GM21529 (cell line): ENCODE measurements around the gene LRIT3.
A peak's percentile ranks its signal among the peaks of the same experiment; 100 is the strongest.

Source experiments
- ATAC-seq: cut with Tn5 transposase; IDR thresholded peaks from one replicate; pipeline ENCODE4 v1.9.1; 2021; ENCODE audit not compliant: unreplicated experiment

LRIT3 gene, protein sequence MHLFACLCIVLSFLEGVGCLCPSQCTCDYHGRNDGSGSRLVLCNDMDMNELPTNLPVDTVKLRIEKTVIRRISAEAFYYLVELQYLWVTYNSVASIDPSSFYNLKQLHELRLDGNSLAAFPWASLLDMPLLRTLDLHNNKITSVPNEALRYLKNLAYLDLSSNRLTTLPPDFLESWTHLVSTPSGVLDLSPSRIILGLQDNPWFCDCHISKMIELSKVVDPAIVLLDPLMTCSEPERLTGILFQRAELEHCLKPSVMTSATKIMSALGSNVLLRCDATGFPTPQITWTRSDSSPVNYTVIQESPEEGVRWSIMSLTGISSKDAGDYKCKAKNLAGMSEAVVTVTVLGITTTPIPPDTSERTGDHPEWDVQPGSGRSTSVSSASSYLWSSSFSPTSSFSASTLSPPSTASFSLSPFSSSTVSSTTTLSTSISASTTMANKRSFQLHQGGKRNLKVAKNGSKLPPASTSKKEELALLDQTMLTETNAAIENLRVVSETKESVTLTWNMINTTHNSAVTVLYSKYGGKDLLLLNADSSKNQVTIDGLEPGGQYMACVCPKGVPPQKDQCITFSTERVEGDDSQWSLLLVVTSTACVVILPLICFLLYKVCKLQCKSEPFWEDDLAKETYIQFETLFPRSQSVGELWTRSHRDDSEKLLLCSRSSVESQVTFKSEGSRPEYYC

GRCh38 chr4:109847896-109848442 is at the start of gene LRIT3:
TSS of gene LRIT3 (plus strand) at chr4:109848107. CDS start at chr4:109848202, 95 bp downstream.
- no peak for ATAC-seq

DNA sequence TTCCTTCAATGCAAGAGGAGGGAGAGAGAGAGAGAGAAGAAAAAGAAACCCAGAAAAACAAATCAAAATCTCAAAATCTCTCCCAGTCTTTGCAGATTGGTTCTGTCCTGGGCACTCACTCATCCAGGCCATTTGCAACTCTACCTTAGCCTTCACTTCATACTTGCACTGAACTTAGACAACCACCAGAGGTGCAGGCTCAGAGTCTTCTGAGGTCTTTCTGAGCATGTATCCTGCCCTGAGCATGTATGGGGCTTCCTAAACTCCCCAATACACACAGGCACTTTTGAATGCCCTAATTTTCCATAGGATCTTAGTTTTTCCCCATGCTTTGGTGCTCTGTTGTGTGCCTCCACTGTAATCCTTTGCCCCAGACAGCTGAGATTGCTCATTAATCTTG is 49.0 kb upstream of the LRIT3 start:
- no peak for ATAC-seq

- ATAC-seq = no peak
Measured at GRCh38 chr4:109801099-109801789, 46.7 kb upstream of the LRIT3 start.

DNA sequence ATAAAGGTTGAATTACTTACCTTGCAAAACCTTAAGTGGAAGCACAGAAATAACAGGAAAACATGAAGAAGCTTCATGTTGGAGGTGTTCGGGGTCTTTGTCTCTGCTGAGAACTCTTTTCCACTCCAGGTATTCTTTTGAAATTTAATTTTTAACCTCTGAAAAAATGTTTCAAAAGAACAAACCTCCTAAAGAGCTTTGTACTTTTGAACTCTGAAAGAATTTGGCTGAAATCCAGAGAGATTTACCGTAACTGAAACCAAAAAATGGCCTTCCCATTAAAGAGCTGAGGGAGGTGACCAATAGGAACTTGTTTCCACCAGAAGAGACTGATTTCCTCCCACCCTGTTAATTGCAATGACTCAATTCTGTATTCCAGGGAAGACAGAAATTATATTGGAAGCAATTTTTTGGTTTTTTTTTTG is 46.0 kb upstream of the LRIT3 start, which contains the start of gene CFI:
CFI (minus strand) TSS at position 105 of the 425 bp plus-strand sequence; CDS start at position 77, 28 bp downstream.
- no peak for ATAC-seq

DNA sequence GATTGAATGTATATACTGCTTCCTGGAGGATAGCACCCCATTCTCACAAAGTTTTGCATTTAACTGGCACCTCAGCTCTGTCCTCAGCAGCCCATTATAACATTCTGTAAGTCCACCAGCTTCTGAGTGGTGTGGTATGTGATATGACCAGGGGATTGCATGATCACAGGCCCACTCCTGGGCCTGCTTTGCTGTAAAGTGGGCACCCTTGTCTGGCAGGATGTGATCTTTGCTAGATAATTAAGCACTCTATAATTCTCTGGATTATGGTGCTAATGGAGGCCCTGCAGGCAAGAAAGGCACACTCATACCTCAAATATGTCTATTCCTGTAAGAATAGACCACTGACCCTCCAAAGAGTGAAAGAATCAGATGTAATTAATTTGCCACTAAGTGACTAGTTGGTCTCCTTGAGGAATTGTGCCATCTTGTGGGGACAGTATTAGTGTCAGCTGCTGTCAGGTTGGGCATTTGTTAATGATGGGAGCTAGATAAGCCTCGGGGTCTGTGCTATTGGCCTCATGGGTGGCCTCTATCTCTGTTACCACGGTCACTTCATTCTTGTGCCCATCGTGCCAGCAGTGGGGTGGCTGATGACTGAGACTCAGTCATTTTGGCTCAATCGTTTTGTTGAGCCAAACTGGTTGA is 43.9 kb upstream of the LRIT3 start:
- ATAC-seq = peak; percentile 68

DNA sequence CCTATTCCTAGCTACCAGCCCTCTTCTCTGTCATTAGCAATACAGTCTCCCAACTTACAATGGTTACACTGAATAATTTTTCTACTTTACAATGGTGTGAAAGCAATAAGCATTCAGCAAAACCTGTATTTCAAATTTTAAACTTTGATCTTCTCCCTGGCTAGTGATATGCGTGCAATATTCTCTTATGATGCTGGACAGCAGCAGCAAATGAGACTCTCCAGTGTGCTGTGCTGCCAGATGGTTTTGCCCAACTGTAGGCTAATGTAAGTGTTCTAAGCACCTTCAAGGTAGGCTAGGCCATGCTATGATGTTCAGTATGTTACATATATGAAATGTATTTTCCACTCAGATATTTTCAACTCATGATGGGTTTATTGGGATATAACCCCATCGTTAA is 38.3 kb upstream of the LRIT3 start:
- ATAC-seq = no peak

GRCh38 chr4:109810552-109811387 is 37.1 kb upstream of the LRIT3 start:
- no peak for ATAC-seq

GRCh38 chr4:109811707-109812106 is 36.2 kb upstream of the LRIT3 start:
- no peak for ATAC-seq

- ATAC-seq = peak; percentile 99
Measured at GRCh38 chr4:109815151-109816081, 32.5 kb upstream of the LRIT3 start, which contains the start of gene GAR1. TSS of gene GAR1 (plus strand) at chr4:109815762. CDS start at chr4:109816165, 403 bp downstream.

DNA sequence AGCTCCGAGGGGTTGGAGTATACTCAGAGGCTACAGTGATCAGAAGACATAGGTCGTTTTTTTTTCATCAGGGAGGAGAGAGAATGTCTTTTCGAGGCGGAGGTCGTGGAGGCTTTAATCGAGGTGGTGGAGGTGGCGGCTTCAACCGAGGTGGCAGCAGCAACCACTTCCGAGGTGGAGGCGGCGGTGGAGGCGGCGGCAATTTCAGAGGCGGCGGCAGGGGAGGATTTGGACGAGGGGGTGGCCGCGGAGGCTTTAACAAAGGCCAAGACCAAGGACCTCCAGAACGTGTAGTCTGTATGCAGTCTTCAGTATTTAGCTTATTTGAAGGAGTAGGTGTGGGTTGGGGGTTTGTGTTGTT is 31.8 kb upstream of the LRIT3 start:
- no peak for ATAC-seq

GRCh38 chr4:109816894-109817293 is 31.0 kb upstream of the LRIT3 start:
- no peak for ATAC-seq

DNA sequence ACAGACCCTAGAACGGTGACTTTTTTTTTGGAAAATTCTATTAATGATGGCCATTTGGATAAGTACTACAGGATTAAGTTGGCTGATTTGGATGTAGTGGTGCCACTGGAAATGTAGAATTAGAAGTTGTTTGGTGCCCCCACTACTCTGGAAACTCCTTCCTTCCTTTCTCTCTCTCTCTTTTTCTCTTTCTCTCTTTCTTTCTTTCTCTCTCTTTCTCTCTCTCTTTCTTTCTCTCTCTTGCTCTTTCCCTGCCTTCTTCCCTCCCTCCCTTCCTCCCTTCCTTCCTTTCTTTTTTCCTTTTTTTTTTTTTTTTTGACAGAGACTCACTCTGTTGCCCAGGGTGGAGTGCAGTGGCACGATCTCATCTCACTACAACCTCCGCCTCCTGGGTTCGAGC is 29.6 kb upstream of the LRIT3 start:
- no peak for ATAC-seq

DNA sequence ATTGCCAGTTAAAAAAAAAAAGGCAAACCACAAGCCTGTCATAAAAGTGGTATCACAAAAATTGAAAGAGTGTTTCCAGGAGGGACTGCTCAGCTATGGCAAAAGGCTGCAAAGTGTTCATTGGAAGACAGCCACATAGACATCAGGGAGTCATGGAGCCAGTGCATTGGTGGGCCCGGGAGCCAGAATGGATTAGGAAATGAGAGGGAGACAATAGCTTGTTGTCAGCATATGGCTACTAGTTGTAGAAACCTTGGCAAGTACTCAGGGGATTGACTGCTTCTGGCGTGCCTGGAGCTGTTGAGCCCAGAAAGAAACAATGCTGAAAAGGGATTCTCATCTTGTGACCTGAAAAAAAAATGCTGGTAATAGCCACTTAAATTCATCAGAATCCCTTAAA is 27.3 kb upstream of the LRIT3 start:
- no peak for ATAC-seq

DNA sequence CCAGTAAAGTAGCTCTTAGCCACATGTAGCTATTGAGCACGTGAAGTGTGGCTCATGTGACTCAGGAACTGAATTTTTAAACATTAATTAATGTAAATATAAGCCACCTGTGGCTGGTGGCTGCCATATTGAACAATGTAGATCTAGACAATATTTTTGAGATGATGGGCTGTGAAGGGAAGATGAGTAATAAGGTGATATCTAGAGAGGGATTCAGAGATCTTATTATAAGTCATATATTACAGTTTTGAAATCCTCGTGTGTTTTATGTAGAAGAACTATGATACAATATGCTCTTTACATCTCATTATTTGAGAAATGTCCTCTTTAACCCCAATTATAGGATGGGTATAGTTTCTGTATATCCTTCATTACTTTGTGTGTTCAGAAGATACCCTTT is 26.7 kb upstream of the LRIT3 start:
- ATAC-seq = no peak

- peak; percentile 56 for ATAC-seq
Measured at GRCh38 chr4:109826719-109827118, 21.2 kb upstream of the LRIT3 start.

DNA sequence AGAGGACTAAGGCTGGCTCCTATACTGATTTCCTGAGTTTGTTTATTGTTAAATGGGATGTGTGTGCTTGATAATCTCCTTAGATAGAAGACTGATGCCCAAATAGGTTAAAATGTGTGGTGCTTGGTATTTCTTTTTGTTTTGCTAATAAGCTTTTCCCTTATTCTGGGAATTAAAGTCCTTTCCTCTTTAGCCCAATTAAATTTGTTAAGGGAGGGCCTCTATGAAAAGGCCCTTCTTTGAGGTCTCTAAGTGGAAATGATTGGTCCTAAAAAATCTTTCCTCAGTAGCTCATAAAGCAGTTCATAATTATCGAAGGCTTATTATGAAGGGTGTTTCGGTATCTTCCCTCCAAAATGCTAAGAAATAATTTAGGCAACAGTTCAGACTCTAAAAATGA is 20.2 kb upstream of the LRIT3 start, which contains the start of gene RRH:
RRH (plus strand) TSS at position 301 of the 400 bp plus-strand sequence; CDS start at position 357, 56 bp downstream.
- ATAC-seq = no peak

- no peak for ATAC-seq
Measured at GRCh38 chr4:109833756-109834155, 14.2 kb upstream of the LRIT3 start.

DNA sequence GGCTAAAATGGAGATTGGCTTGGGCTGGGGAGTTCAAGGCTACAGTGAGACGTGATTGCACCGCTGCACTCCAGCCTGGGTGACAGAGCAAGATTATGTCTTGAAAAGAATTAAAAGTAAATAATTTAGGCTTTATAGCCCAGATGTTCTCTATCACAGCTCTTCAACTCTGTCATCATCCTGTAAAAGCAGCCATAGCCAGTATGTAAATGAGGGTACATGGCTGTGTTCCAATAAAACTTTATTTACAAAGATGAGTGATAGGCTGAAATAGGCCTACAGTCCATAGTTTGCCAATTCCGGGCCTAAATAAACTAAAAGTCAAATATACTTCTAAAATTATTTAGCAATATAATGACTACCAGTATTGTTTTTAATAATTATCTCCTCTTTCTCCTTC is 10.9 kb upstream of the LRIT3 start:
- ATAC-seq = no peak
